GM12872 (cell line): ENCODE results near the gene RXFP2.
A peak's percentile ranks its signal among the peaks of the same experiment; 100 is the strongest.

Source experiments
- TF ChIP-seq, protein P1 (sequence below): IDR thresholded peaks from 3 replicates; pipeline ENCODE4 v1.5.1; 2011; ENCODE audit warnings: low read depth, mild to moderate bottlenecking, low read length, moderate library complexity; ENCODE audit not compliant: insufficient read depth

RXFP2 gene

GRCh38 chr13:31739226-31739625 lies at the start of gene RXFP2:
TSS of gene RXFP2 (plus strand) at chr13:31739526. CDS start at chr13:31739613, 87 bp downstream.
- TF ChIP-seq, protein P1, sequence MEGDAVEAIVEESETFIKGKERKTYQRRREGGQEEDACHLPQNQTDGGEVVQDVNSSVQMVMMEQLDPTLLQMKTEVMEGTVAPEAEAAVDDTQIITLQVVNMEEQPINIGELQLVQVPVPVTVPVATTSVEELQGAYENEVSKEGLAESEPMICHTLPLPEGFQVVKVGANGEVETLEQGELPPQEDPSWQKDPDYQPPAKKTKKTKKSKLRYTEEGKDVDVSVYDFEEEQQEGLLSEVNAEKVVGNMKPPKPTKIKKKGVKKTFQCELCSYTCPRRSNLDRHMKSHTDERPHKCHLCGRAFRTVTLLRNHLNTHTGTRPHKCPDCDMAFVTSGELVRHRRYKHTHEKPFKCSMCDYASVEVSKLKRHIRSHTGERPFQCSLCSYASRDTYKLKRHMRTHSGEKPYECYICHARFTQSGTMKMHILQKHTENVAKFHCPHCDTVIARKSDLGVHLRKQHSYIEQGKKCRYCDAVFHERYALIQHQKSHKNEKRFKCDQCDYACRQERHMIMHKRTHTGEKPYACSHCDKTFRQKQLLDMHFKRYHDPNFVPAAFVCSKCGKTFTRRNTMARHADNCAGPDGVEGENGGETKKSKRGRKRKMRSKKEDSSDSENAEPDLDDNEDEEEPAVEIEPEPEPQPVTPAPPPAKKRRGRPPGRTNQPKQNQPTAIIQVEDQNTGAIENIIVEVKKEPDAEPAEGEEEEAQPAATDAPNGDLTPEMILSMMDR = no peak

DNA sequence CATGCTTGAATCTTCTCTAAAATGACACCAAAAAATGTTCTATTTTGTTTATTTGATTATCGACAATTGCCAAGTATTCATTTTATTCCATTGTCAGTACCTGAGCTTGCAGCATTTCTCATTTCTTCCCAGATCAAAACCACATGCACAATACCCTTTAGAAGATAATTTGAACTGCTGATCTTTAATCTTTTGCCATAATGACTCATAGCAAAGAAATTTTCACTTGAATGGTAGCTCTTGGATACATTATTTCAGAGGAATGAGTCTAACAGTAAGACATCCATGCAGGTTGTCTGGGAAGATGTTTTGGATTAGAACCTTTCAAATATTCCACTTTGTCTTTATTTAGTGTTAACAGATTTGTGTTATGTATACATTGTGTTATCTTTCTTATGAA lies 42.0 kb upstream of the RXFP2 start:
- TF ChIP-seq, protein P1 = no peak

DNA sequence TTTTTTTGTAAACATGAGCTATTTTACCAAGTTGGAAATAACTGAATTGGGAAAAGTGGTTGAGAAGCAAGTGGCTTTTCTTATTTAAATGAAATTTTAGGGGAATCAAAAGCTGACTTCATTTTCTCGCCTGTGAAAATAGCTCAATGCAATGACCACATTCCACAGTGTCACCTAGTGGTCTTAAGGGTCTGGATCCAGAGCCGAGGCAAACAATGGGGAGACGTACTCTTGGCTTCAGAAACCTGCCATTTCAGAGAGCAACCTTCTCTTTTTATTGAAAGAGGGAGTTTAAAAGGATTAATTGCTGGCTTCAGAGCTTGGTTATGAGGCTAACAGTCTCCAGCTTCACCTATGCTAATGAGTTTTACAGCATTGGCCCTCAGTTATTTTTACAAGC lies 39.7 kb upstream of the RXFP2 start:
- TF ChIP-seq, protein P1 = 0 out of 3 replicates have a peak, but pooled peaks have one; percentile 13

DNA sequence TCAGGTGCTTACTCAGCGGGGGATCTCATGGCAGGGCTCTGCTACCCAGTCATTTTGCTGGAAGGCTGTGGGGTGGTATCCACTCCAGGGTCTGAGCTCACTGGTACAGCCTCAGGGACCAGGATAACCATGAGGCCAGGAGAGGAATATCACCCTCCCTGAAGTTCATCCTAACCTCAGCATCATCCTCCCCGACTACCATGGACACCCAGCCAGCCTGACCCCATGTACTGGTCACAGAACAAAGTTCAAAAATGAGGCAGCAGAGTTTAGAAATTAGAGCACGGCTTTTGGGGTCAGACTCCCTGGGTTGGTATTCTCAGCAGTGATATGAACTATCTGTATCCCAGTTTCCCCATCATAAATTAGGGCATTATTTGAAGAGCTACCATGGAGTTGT lies 35.5 kb upstream of the RXFP2 start:
- TF ChIP-seq, protein P1 = no peak

DNA sequence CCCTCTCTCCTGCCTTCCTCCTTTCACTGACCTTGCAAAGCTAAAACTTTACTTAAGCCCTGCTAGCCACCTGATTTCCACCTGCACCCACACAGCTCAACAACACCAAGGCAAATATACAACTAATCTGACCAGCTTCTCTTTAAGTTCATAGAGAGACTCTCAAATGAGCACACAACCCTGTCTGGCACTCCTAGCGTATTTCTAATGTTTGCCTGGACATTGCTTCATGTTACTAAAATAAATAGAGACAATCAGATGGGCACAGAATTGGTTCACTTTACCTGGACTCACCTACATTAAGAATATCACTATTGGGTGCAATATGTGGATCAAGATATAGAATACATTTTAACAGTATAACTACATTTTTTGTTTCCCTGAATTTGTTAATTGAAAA lies 33.2 kb upstream of the RXFP2 start:
- TF ChIP-seq, protein P1 = no peak

DNA sequence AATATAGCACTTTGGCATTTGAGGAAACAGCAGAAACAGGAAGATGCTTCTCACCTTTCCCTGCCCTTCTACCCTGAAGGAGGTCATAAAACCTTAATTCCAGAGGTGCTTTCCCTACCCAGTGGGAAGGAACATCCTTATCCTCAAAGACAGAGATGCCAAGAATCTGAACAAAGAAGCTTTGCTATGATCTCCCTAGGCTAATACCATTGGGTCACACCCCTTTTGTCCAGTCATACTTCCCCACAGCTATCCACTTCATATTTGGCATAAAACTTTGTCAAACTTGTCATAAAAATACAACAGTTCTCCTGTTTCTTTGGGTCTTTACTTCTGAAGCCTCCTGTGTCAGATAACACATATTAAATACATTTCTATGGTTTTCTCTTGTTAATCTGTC lies 21.7 kb upstream of the RXFP2 start:
- TF ChIP-seq, protein P1 = no peak

GRCh38 chr13:31719214-31719613 lies 20.1 kb upstream of the RXFP2 start:
- TF ChIP-seq, protein P1 = no peak

DNA sequence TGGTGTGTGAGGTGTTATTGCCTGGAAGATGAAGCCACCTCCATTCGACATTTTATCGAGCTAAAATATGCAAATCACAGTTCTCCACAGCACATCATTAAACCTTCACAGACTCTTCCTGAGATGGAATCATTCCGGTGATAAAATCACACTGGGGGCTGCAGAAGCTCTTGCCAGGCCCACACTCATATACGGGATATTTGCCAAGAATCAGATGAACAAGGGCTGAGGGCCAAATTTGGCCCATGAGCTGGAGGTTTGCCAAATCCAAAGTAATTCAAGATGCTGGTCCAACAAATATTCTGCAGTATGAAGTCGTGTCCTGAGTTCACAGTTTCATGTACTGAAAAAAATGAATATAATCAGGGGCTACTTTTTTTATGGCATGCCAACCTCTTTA lies 16.7 kb upstream of the RXFP2 start:
- TF ChIP-seq, protein P1 = no peak
